K562 (cell line): ENCODE data around the gene EML3. TPM values are rescaled to one million over a fixed set of nuclear protein-coding genes. Genes with fewer than 3 reads are reported as not detected.

Source experiments
- ARID1B ChIP-seq: fragments of 450-650 bp; IDR thresholded peaks from 2 replicates; pipeline ENCODE4 v1.6.1; 2016; ENCODE audit warnings: antibody characterized with exemption, mild to moderate bottlenecking, inconsistent platforms
- E2F6 ChIP-seq, 2 experiments: IDR thresholded peaks; 2 replicates each; pipeline ENCODE4 v1.6.1; 2011; ENCODE audit warnings: borderline replicate concordance in 1 of 2, control low read depth in 1 of 2, low read depth in 1 of 2, low read length in 1 of 2, mild to moderate bottlenecking in 1 of 2, mixed read lengths in 1 of 2, moderate library complexity in 1 of 2; ENCODE audit not compliant: insufficient read depth in 1 of 2, insufficient read length in 1 of 2, poor library complexity in 1 of 2, severe bottlenecking in 1 of 2; ENCODE audit errors: extremely low read depth in 1 of 2
- FOS ChIP-seq: IDR thresholded peaks from 3 replicates; pipeline ENCODE4 v1.6.1; 2011; ENCODE audit not compliant: insufficient read length; ENCODE audit errors: extremely low read depth
- GABPB2 ChIP-seq: fragments of 250-450 bp; sonication (Bioruptor Pico); conservative IDR thresholded peaks from 2 replicates; pipeline ENCODE4 v1.5.1; 2021; ENCODE audit warnings: mild to moderate bottlenecking
- polyA plus RNA-seq, 8 experiments: library from polyadenylated mRNA; depleted of rRNA in 4 of 8; stranded (reverse) in 5 of 8; unstranded in 3 of 8; fragments of >200 nt; fragmentation: Nextera tagmentation in 2 of 8; fragmentation: Illumina TruSeq in 1 of 8; extraction: Ambion mirVana in 2 of 8; extraction: Trizol in 1 of 8; gene quantifications; 2 replicates each; pipeline versions ENCODE4 v1.2.1 to v1.2.3, GENCODE V29; 2011 to 2014; ENCODE audit warnings: inconsistent platforms in 1 of 8, missing spikeins in 1 of 8
- total RNA-seq, 7 experiments: library from RNA; depleted of rRNA in 6 of 7; stranded (reverse); fragments of >200 nt in 6 of 7; fragmentation: Illumina TruSeq in 2 of 7; extraction: Trizol in 2 of 7; gene quantifications; 2 replicates each; pipeline versions ENCODE4 v1.2.1 to v1.2.3, GENCODE V29; 2011 to 2021; ENCODE audit warnings: low replicate concordance in 1 of 7
- TF ChIP-seq, protein P1 (sequence below): fragments of 450-650 bp; conservative IDR thresholded peaks from 2 replicates; pipeline ENCODE4 v1.6.1; 2016; ENCODE audit warnings: missing genetic modification characterization, low read depth, mild to moderate bottlenecking, control low read depth, missing compliant biosample characterization
- TF ChIP-seq, protein P2 (sequence below): fragments of 450-650 bp; IDR thresholded peaks from 2 replicates; pipeline ENCODE4 v1.6.1; 2016; ENCODE audit warnings: mild to moderate bottlenecking, moderate library complexity
- TF ChIP-seq, protein P3 (sequence below), 2 experiments: fragments of 450-650 bp in 1 of 2; sonication (generic) in 1 of 2; formaldehyde crosslinking in 1 of 2; IDR thresholded peaks in 1 of 2; conservative IDR thresholded peaks in 1 of 2; 2 replicates each; pipeline versions ENCODE4 v1.6.1 to v1.8.1; 2016 to 2023; ENCODE audit warnings: mild to moderate bottlenecking in 2 of 2, moderate library complexity in 2 of 2, inconsistent platforms in 1 of 2, missing genetic modification reagents in 1 of 2
- TF ChIP-seq, protein P4 (sequence below): conservative IDR thresholded peaks from 2 replicates; pipeline ENCODE4 v1.6.1; 2011; ENCODE audit warnings: low read depth, mild to moderate bottlenecking, low read length; ENCODE audit not compliant: control insufficient read depth

EML3 gene
- total and polyA plus RNA-seq, 9 of the 15 experiments (the other 6 are each of a cell fraction or from before 2014, with no cell fraction given): 0.32 to 90.5 (median 26.4) TPM

GRCh38 chr11:62556108-62556874, 56.3 kb downstream of the EML3 start (continued):
- TF ChIP-seq, protein P1, sequence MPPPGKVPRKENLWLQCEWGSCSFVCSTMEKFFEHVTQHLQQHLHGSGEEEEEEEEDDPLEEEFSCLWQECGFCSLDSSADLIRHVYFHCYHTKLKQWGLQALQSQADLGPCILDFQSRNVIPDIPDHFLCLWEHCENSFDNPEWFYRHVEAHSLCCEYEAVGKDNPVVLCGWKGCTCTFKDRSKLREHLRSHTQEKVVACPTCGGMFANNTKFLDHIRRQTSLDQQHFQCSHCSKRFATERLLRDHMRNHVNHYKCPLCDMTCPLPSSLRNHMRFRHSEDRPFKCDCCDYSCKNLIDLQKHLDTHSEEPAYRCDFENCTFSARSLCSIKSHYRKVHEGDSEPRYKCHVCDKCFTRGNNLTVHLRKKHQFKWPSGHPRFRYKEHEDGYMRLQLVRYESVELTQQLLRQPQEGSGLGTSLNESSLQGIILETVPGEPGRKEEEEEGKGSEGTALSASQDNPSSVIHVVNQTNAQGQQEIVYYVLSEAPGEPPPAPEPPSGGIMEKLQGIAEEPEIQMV (tag): 0 out of 2 replicates have a peak, but pooled peaks have one; percentile 5
- TF ChIP-seq ARID1B (peak; percentile 56), FOS (peak; percentile 40), GABPB2 (CRISPR knock-in tag) (no peak), E2F6 (IDR thresholded peaks at IDR 0.05; ENCODE audit: borderline replicate concordance in 1 of 2, extremely low read depth in 1 of 2, insufficient read depth in 1 of 2, insufficient read length in 1 of 2, low read depth in 1 of 2, low read length in 1 of 2, poor library complexity in 1 of 2, severe bottlenecking in 1 of 2) (peak; percentile 25 to 72)
- TF ChIP-seq, protein P2, sequence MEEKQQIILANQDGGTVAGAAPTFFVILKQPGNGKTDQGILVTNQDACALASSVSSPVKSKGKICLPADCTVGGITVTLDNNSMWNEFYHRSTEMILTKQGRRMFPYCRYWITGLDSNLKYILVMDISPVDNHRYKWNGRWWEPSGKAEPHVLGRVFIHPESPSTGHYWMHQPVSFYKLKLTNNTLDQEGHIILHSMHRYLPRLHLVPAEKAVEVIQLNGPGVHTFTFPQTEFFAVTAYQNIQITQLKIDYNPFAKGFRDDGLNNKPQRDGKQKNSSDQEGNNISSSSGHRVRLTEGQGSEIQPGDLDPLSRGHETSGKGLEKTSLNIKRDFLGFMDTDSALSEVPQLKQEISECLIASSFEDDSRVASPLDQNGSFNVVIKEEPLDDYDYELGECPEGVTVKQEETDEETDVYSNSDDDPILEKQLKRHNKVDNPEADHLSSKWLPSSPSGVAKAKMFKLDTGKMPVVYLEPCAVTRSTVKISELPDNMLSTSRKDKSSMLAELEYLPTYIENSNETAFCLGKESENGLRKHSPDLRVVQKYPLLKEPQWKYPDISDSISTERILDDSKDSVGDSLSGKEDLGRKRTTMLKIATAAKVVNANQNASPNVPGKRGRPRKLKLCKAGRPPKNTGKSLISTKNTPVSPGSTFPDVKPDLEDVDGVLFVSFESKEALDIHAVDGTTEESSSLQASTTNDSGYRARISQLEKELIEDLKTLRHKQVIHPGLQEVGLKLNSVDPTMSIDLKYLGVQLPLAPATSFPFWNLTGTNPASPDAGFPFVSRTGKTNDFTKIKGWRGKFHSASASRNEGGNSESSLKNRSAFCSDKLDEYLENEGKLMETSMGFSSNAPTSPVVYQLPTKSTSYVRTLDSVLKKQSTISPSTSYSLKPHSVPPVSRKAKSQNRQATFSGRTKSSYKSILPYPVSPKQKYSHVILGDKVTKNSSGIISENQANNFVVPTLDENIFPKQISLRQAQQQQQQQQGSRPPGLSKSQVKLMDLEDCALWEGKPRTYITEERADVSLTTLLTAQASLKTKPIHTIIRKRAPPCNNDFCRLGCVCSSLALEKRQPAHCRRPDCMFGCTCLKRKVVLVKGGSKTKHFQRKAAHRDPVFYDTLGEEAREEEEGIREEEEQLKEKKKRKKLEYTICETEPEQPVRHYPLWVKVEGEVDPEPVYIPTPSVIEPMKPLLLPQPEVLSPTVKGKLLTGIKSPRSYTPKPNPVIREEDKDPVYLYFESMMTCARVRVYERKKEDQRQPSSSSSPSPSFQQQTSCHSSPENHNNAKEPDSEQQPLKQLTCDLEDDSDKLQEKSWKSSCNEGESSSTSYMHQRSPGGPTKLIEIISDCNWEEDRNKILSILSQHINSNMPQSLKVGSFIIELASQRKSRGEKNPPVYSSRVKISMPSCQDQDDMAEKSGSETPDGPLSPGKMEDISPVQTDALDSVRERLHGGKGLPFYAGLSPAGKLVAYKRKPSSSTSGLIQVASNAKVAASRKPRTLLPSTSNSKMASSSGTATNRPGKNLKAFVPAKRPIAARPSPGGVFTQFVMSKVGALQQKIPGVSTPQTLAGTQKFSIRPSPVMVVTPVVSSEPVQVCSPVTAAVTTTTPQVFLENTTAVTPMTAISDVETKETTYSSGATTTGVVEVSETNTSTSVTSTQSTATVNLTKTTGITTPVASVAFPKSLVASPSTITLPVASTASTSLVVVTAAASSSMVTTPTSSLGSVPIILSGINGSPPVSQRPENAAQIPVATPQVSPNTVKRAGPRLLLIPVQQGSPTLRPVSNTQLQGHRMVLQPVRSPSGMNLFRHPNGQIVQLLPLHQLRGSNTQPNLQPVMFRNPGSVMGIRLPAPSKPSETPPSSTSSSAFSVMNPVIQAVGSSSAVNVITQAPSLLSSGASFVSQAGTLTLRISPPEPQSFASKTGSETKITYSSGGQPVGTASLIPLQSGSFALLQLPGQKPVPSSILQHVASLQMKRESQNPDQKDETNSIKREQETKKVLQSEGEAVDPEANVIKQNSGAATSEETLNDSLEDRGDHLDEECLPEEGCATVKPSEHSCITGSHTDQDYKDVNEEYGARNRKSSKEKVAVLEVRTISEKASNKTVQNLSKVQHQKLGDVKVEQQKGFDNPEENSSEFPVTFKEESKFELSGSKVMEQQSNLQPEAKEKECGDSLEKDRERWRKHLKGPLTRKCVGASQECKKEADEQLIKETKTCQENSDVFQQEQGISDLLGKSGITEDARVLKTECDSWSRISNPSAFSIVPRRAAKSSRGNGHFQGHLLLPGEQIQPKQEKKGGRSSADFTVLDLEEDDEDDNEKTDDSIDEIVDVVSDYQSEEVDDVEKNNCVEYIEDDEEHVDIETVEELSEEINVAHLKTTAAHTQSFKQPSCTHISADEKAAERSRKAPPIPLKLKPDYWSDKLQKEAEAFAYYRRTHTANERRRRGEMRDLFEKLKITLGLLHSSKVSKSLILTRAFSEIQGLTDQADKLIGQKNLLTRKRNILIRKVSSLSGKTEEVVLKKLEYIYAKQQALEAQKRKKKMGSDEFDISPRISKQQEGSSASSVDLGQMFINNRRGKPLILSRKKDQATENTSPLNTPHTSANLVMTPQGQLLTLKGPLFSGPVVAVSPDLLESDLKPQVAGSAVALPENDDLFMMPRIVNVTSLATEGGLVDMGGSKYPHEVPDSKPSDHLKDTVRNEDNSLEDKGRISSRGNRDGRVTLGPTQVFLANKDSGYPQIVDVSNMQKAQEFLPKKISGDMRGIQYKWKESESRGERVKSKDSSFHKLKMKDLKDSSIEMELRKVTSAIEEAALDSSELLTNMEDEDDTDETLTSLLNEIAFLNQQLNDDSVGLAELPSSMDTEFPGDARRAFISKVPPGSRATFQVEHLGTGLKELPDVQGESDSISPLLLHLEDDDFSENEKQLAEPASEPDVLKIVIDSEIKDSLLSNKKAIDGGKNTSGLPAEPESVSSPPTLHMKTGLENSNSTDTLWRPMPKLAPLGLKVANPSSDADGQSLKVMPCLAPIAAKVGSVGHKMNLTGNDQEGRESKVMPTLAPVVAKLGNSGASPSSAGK: peak; percentile 84
- TF ChIP-seq, protein P3, sequence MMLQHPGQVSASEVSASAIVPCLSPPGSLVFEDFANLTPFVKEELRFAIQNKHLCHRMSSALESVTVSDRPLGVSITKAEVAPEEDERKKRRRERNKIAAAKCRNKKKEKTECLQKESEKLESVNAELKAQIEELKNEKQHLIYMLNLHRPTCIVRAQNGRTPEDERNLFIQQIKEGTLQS (IDR thresholded peaks at IDR 0.05): peak; percentile 84
- TF ChIP-seq, protein P3 (CRISPR knock-in tag; conservative IDR thresholded peaks at IDR 0.05): no peak
- TF ChIP-seq, protein P4, sequence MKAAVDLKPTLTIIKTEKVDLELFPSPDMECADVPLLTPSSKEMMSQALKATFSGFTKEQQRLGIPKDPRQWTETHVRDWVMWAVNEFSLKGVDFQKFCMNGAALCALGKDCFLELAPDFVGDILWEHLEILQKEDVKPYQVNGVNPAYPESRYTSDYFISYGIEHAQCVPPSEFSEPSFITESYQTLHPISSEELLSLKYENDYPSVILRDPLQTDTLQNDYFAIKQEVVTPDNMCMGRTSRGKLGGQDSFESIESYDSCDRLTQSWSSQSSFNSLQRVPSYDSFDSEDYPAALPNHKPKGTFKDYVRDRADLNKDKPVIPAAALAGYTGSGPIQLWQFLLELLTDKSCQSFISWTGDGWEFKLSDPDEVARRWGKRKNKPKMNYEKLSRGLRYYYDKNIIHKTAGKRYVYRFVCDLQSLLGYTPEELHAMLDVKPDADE: no peak
